ENCODE results near the gene ROR2. TPM values are rescaled to one million over a fixed set of nuclear protein-coding genes. Genes with fewer than 3 reads are reported as not detected.

Gene ROR2
- total and polyA plus RNA-seq, 2 experiments from 2014 or later: 8.1 to 18.8 TPM

DNA sequence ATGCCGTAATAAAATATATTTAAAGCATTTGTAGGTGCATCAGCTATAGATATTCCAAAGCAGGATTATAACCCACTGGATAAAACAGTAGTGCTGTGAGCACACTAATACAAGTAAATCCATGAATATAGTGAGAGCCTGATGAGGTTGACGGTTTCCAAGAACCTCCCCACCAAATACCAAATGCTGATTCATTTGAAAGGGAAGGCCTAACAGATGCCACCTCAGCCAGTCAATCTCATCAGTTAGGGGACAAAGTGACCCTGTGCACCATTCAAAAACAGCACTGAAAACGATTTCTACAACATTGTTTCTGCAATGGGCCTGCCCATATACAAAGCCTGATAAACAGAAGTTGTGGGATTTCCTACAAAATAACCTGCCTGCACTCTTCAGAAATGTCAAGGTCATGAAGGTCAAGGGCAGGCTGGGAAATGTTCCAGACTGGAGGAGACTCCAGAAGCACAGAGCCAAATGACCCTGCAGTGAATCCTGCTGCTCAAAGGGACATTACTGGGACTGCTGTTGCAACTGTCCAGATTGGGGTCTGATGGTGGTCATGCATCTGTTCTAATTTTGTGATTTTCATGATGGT, 69.6 kb downstream of the ROR2 start:
- Histone ChIP-seq H4K20me1 (replicated peaks; ENCODE audit: insufficient read depth) (no peaks in the 10 kb centered on the region), H2AFZ (no peak overlapping the region), H3F3A (replicated peaks; ENCODE audit: low read depth) (no peaks in the 10 kb centered on the region), H3K27me3 (ENCODE audit: insufficient read depth) (no peaks in the 10 kb centered on the region), H3K4me2 (no peak overlapping the region), H3K27ac (ENCODE audit: low read depth) (no peak overlapping the region), H3K79me2 (replicated peaks; ENCODE audit: insufficient read depth) (no peaks in the 10 kb centered on the region; the same call in 1 of the 2 replicates), H3K4me3 (no peak overlapping the region), H3K36me3 (ENCODE audit: insufficient read depth) (no peaks in the 10 kb centered on the region), H3K4me1 (ENCODE audit: insufficient read depth) (peaks cover 28% of the 10 kb centered on the region), H3K9me2 (ENCODE audit: insufficient read depth) (peaks cover 6% of the 10 kb centered on the region; the same call in 1 of the 2 replicates)
- H3K36me3 Mint-ChIP-seq (ENCODE audit: low read depth): peaks cover 8% of the 10 kb centered on the region
- DNase-seq (ENCODE audit: low spot score) (no peak), ATAC-seq (no peak)
- TF ChIP-seq, protein P1, sequence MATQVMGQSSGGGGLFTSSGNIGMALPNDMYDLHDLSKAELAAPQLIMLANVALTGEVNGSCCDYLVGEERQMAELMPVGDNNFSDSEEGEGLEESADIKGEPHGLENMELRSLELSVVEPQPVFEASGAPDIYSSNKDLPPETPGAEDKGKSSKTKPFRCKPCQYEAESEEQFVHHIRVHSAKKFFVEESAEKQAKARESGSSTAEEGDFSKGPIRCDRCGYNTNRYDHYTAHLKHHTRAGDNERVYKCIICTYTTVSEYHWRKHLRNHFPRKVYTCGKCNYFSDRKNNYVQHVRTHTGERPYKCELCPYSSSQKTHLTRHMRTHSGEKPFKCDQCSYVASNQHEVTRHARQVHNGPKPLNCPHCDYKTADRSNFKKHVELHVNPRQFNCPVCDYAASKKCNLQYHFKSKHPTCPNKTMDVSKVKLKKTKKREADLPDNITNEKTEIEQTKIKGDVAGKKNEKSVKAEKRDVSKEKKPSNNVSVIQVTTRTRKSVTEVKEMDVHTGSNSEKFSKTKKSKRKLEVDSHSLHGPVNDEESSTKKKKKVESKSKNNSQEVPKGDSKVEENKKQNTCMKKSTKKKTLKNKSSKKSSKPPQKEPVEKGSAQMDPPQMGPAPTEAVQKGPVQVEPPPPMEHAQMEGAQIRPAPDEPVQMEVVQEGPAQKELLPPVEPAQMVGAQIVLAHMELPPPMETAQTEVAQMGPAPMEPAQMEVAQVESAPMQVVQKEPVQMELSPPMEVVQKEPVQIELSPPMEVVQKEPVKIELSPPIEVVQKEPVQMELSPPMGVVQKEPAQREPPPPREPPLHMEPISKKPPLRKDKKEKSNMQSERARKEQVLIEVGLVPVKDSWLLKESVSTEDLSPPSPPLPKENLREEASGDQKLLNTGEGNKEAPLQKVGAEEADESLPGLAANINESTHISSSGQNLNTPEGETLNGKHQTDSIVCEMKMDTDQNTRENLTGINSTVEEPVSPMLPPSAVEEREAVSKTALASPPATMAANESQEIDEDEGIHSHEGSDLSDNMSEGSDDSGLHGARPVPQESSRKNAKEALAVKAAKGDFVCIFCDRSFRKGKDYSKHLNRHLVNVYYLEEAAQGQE (IDR thresholded peaks at IDR 0.05; ENCODE audit: unreplicated experiment): no peak
- TF ChIP-seq ZNF331 (CRISPR knock-in tag; IDR thresholded peaks at IDR 0.05; ENCODE audit: low read depth) (no peak), POLR2AphosphoS5 (IDR thresholded peaks at IDR 0.05; ENCODE audit: low read depth) (no peak), ETS1 (IDR thresholded peaks at IDR 0.05) (no peak), NANOG (IDR thresholded peaks at IDR 0.05; ENCODE audit: borderline replicate concordance) (no peak), JUNB (IDR thresholded peaks at IDR 0.05; ENCODE audit: unreplicated experiment) (no peak)
- H3K9me3 Mint-ChIP-seq: no peaks in the 10 kb centered on the region
- no peak overlapping the region for H3K4me3 Mint-ChIP-seq
- peaks cover 5% of the 10 kb centered on the region for H3K27me3 Mint-ChIP-seq (ENCODE audit: insufficient read depth, low read depth, poor library complexity)
- H3K27ac Mint-ChIP-seq: no peak overlapping the region
- peaks cover 28% of the 10 kb centered on the region for H3K4me1 Mint-ChIP-seq

GRCh38 chr9:91879231-91879630, 70.8 kb downstream of the ROR2 start:
- no peak for DNase-seq (ENCODE audit: low spot score)
- peaks cover 19% of the 10 kb centered on the region for H3K4me1 Mint-ChIP-seq
- H3K36me3 Mint-ChIP-seq (ENCODE audit: low read depth): peaks cover 8% of the 10 kb centered on the region
- no peaks in the 10 kb centered on the region; the same call in 1 of the 2 replicates for H3K79me2 ChIP-seq (replicated peaks; ENCODE audit: insufficient read depth)
- no peaks in the 10 kb centered on the region for H3K27me3 ChIP-seq (ENCODE audit: insufficient read depth)
- H3K27ac ChIP-seq (ENCODE audit: low read depth): no peak overlapping the region
- H4K20me1 ChIP-seq (replicated peaks; ENCODE audit: insufficient read depth): no peaks in the 10 kb centered on the region
- H3K4me2 ChIP-seq: no peak overlapping the region
- no peak overlapping the region for H3K27ac Mint-ChIP-seq
- ATAC-seq: no peak
- no peaks in the 10 kb centered on the region for H3K9me3 Mint-ChIP-seq
- H3F3A ChIP-seq (replicated peaks; ENCODE audit: low read depth): no peaks in the 10 kb centered on the region
- H3K4me1 ChIP-seq (ENCODE audit: insufficient read depth): peaks cover 19% of the 10 kb centered on the region
- H3K27me3 Mint-ChIP-seq (ENCODE audit: insufficient read depth, low read depth, poor library complexity): no peaks in the 10 kb centered on the region
- peaks cover 6% of the 10 kb centered on the region; the same call in 1 of the 2 replicates for H3K9me2 ChIP-seq (ENCODE audit: insufficient read depth)
- H3K4me3 ChIP-seq: no peak overlapping the region
- no peak overlapping the region for H2AFZ ChIP-seq
- H3K36me3 ChIP-seq (ENCODE audit: insufficient read depth): no peaks in the 10 kb centered on the region
- H3K4me3 Mint-ChIP-seq: no peak overlapping the region
- TF ChIP-seq, protein P1 (IDR thresholded peaks at IDR 0.05; ENCODE audit: unreplicated experiment): no peak
- TF ChIP-seq EZH2 (IDR thresholded peaks at IDR 0.05; ENCODE audit: low read depth, unreplicated experiment): no peak

Measured in GM23338 (cell line).